Measurements from ENCODE around the gene TNRC18. TPM values are rescaled to one million over a fixed set of nuclear protein-coding genes. Genes with fewer than 3 reads are reported as not detected.

TNRC18 gene
- total RNA-seq, 1 donor from 2014 or later, result 57.2 TPM

GRCh38 chr7:5387711-5388245 lies 35.9 kb downstream of the TNRC18 start:
- POLR2A ChIA-PET, result no interaction called here

GRCh38 chr7:5384618-5385017 lies 39.0 kb downstream of the TNRC18 start:
- TF ChIP-seq CTCF (IDR thresholded peaks at IDR 0.05), result no peak
- Mint-ChIP-seq H3K4me3 (no peak overlapping the region), H3K4me1 (peaks cover 15% of the 10 kb centered on the region), H3K9me3 (no peaks in the 10 kb centered on the region), H3K36me3 (ENCODE audit: low read depth) (peaks cover 39% of the 10 kb centered on the region), H3K27ac (no peak overlapping the region), H3K27me3 (no peaks in the 10 kb centered on the region)
- CTCF ChIA-PET, result interaction anchor here (1.8 kb wide), 1 partner anchor 18 kb away, joined by 4 read pairs; no protein-coding TSS in a partner anchor
- ATAC-seq (ENCODE audit: low read depth) (no peak), DNase-seq (no peak)
- intact Hi-C loops (cut with micrococcal nuclease), result no loop called here
- POLR2A ChIA-PET, result interaction anchor here (2.0 kb wide), 1 partner anchor 12 kb away, joined by 8 read pairs; no protein-coding TSS in a partner anchor

More at GRCh38 chr7:5387711-5388245, 35.9 kb downstream of the TNRC18 start:
- peaks cover 60% of the 10 kb centered on the region for H3K36me3 Mint-ChIP-seq (ENCODE audit: low read depth)
- DNase-seq (no peak), ATAC-seq (ENCODE audit: low read depth) (no peak)
- no peak overlapping the region for H3K27ac Mint-ChIP-seq
- CTCF ChIA-PET, result no interaction called here
- H3K9me3 Mint-ChIP-seq, result no peaks in the 10 kb centered on the region
- intact Hi-C loops (cut with micrococcal nuclease), result no loop called here
- no peak for TF ChIP-seq CTCF (IDR thresholded peaks at IDR 0.05)
- H3K27me3 Mint-ChIP-seq, result no peaks in the 10 kb centered on the region
- no peak overlapping the region for H3K4me3 Mint-ChIP-seq
- H3K4me1 Mint-ChIP-seq, result peaks cover 11% of the 10 kb centered on the region

GRCh38 chr7:5383314-5384098 lies 40.1 kb downstream of the TNRC18 start:
- Mint-ChIP-seq H3K9me3 (no peaks in the 10 kb centered on the region), H3K36me3 (ENCODE audit: low read depth) (peaks cover 35% of the 10 kb centered on the region), H3K27ac (no peak overlapping the region), H3K27me3 (no peaks in the 10 kb centered on the region), H3K4me1 (peaks cover 15% of the 10 kb centered on the region), H3K4me3 (no peak overlapping the region)
- TF ChIP-seq CTCF (IDR thresholded peaks at IDR 0.05), result no peak
- POLR2A ChIA-PET, result interaction anchor here (2.0 kb wide), 1 partner anchor 13 kb away, joined by 8 read pairs; no protein-coding TSS in a partner anchor
- DNase-seq (no peak), ATAC-seq (ENCODE audit: low read depth) (no peak)
- CTCF ChIA-PET, result interaction anchor here (1.8 kb wide), 1 partner anchor 17 kb away, joined by 4 read pairs; no protein-coding TSS in a partner anchor
- intact Hi-C loops (cut with micrococcal nuclease), result no loop called here

- ATAC-seq (ENCODE audit: low read depth) (no peak), DNase-seq (no peak)
- ChIA-PET POLR2A (no interaction called here), CTCF (no interaction called here)
- intact Hi-C loops (cut with micrococcal nuclease), result no loop called here
- H3K27me3 Mint-ChIP-seq, result no peaks in the 10 kb centered on the region
- no peak overlapping the region for H3K27ac Mint-ChIP-seq
- TF ChIP-seq CTCF (IDR thresholded peaks at IDR 0.05), result no peak
- H3K4me3 Mint-ChIP-seq, result no peak overlapping the region
- no peaks in the 10 kb centered on the region for H3K9me3 Mint-ChIP-seq
- H3K36me3 Mint-ChIP-seq (ENCODE audit: low read depth), result peaks cover 36% of the 10 kb centered on the region
- peaks cover 15% of the 10 kb centered on the region for H3K4me1 Mint-ChIP-seq
Measured at GRCh38 chr7:5382281-5382892, 41.2 kb downstream of the TNRC18 start.

Data from activated B cell treated with CpG ODN at 0.5 μM for 24 hours (primary cell).